CD4-positive, alpha-beta memory T cell (primary cell): Measurements from ENCODE around the gene WASF1. TPM values are rescaled to one million over a fixed set of nuclear protein-coding genes. Genes with fewer than 3 reads are reported as not detected.
A peak's percentile ranks its signal among the peaks of the same experiment; 100 is the strongest.

Experiments
- CTCF ChIA-PET: fragments of 350-600 bp; sonication (Branson Sonifier 250); formaldehyde crosslinking; loops from one replicate; lab custom pipeline; 2021; ENCODE audit warnings: inconsistent platforms; ENCODE audit not compliant: partially characterized antibody; lab: Charles Lee
- POLR2A ChIA-PET: fragments of 350-600 bp; sonication (Branson Sonifier 250); formaldehyde crosslinking; loops from one replicate; lab custom pipeline; 2021; ENCODE audit not compliant: partially characterized antibody; lab: Charles Lee
- DNase-seq, 5 donors: peaks; one replicate each; pipeline versions ENCODE4 v3.0.0 to v3.0.0-alpha.2; 2020 to 2022; ENCODE audit warnings: mixed read lengths in 1 of 5
- H3K27ac ChIP-seq: one replicate; pipeline ENCODE4 v1.7.0; 2013; ENCODE audit warnings: low read depth, low read length
- H3K27me3 ChIP-seq: 2 replicates; pipeline ENCODE4 v1.7.0; 2013; ENCODE audit warnings: mild to moderate bottlenecking, low read length, moderate library complexity; ENCODE audit not compliant: insufficient read depth
- H3K36me3 ChIP-seq: 2 replicates; pipeline ENCODE4 v1.7.0; 2013; ENCODE audit warnings: mild to moderate bottlenecking, low read length, moderate library complexity; ENCODE audit not compliant: insufficient read depth
- H3K4me1 ChIP-seq: 2 replicates; pipeline ENCODE4 v1.7.0; 2013; ENCODE audit warnings: mild to moderate bottlenecking, low read length, moderate library complexity; ENCODE audit not compliant: insufficient read depth
- H3K4me3 ChIP-seq, 2 donors: one replicate each; pipeline ENCODE4 v1.7.0; 2013; ENCODE audit warnings: low read length in 2 of 2, mild to moderate bottlenecking in 1 of 2
- H3K9me3 ChIP-seq, 2 donors: one replicate each; pipeline ENCODE4 v1.7.0; 2013; ENCODE audit warnings: low read length in 2 of 2, control low read depth in 1 of 2; ENCODE audit not compliant: control insufficient read depth in 1 of 2
- H3K27ac Mint-ChIP-seq, 7 donors: one replicate each; pipeline ENCODE4 v1.8.0; 2020 to 2021; ENCODE audit warnings: mixed read lengths in 7 of 7, mild to moderate bottlenecking in 6 of 7, inconsistent platforms in 3 of 7, moderate library complexity in 3 of 7
- H3K27me3 Mint-ChIP-seq, 2 donors: one replicate each; pipeline ENCODE4 v1.8.0; 2020 to 2021; ENCODE audit warnings: mixed read lengths in 2 of 2
- H3K36me3 Mint-ChIP-seq, 2 donors: one replicate each; pipeline ENCODE4 v1.8.0; 2020 to 2021; ENCODE audit warnings: mixed read lengths in 2 of 2, inconsistent platforms in 1 of 2, mild to moderate bottlenecking in 1 of 2
- H3K4me1 Mint-ChIP-seq, 4 donors: one replicate each; pipeline ENCODE4 v1.8.0; 2020 to 2021; ENCODE audit warnings: mixed read lengths in 4 of 4, mild to moderate bottlenecking in 1 of 4
- H3K4me3 Mint-ChIP-seq, 8 donors: one replicate each; pipeline ENCODE4 v1.8.0; 2020 to 2021; ENCODE audit warnings: mixed read lengths in 8 of 8, mild to moderate bottlenecking in 7 of 8, moderate library complexity in 6 of 8, inconsistent platforms in 3 of 8
- H3K9me3 Mint-ChIP-seq, 8 donors: one replicate each; pipeline ENCODE4 v1.8.0; 2020 to 2021; ENCODE audit warnings: mixed read lengths in 8 of 8, mild to moderate bottlenecking in 5 of 8, inconsistent platforms in 3 of 8, moderate library complexity in 1 of 8
- intact Hi-C: fragments of 100-400 bp; cut with micrococcal nuclease; formaldehyde crosslinking; loops from one replicate; pipeline ENCODE4 v1.15.1; 2023
- polyA plus RNA-seq, 2 donors: library from polyadenylated mRNA; unstranded; fragments of 300-500 nt; fragmentation: Illumina TruSeq; gene quantifications; one replicate each; pipeline ENCODE4 v1.2.3, GENCODE V29; 2021
- total RNA-seq, 2 experiments: library from RNA; stranded (reverse); gene quantifications; one replicate each; pipeline ENCODE4 v1.2.3, GENCODE V29; 2021

WASF1 gene
- total and polyA plus RNA-seq, 4 experiments from 2014 or later: 0.09 to 0.70 (median 0.26) TPM

DNA sequence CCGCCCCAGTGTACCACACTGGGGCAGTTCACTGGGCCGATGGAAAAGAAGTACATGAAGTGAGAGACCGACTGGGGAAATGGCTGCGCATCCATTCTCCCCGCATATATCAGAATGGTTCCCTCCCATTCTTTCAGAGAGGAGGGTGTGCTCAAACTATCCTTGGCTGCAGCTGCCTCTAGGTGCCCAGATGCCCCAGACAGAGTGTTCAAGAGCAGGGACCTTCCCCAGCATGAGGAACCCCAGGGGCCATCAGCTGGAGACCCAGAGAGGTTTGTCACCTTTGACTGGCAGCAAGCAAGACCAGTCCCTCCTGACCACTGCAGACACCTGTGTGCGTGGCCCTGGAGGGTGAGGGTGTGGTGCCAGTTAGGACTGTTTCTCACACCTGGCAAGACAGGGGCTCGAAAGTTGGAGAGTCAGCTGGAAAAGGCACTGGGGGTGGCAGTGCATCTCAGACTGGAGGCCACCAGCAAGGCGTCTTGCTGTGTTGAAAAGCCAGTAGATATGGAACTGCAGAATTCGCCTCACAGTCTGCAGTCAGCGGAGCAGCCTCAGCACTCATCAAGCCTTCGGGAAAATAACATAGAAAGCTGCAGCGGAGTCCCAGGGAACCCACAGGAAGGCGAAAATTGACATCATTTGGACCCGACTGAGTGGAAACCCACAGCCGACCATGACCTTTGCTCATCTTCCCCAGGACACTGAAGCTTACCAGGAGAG lies 124.6 kb downstream of the WASF1 start:
- intact Hi-C loops: no loop called here
- Histone ChIP-seq H3K36me3 (no peaks in the 10 kb centered on the region), H3K4me3 (no peak overlapping the region), H3K9me3 (no peaks in the 10 kb centered on the region), H3K27me3 (no peaks in the 10 kb centered on the region), H3K4me1 (no peaks in the 10 kb centered on the region), H3K27ac (no peak overlapping the region)
- Mint-ChIP-seq H3K27me3 (peaks cover 7 to 16% of the 10 kb centered on the region in 2 donors), H3K9me3 (no peaks in the 10 kb centered on the region), H3K27ac (no peak overlapping the region), H3K4me3 (no peak overlapping the region), H3K4me1 (peaks cover 0 to 2% (median 0%) of the 10 kb centered on the region in 4 donors), H3K36me3 (no peaks in the 10 kb centered on the region)
- ChIA-PET CTCF (interaction anchor here (2.8 kb wide), 1 partner anchor 15 kb away, joined by 22 read pairs; no protein-coding TSS in a partner anchor), POLR2A (no interaction called here)
- DNase-seq: no peak

DNA sequence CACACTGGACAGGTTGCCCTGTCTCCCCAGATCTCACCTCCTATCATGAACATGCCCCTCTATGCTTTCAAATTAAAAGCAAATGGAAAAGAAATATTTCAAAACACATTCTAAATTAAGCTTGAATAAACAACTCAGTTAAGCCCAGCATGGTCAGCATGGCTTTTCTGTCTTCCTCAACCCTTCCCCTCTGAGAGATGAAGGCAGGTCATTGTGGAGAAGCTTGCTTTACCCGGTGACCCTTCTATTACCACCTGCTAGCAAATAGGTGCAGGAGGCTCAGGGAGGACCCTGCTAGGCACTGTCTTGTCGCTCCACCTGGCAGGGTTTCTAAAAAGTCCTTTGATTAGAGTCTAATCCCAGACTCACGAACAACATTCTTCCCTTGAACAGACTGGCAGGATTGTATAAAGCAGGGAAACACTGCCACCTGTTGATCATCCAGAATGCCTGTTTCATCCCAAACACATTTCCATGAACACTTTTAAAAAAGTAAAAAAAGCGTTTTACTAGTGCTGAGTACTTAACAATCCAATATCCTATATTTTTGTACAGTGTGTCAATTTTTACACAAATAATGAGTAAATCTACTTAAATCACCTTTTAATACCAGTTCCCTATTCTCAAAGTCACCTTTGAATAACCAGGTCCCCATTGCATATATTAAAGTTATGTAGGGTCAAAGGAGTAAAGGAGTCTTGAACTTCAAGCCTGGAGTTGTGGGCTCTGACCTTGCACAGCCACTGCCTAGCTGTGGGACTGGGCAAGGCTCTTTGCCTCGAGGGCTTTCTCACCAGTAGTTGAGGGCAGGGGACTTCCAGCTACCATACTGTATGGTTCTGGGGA lies 125.9 kb downstream of the WASF1 start:
- Mint-ChIP-seq H3K4me1 (peaks cover 0 to 2% (median 0%) of the 10 kb centered on the region in 4 donors), H3K27ac (no peak overlapping the region), H3K4me3 (no peak overlapping the region), H3K36me3 (no peaks in the 10 kb centered on the region), H3K27me3 (peaks cover 5 to 13% of the 10 kb centered on the region in 2 donors), H3K9me3 (no peaks in the 10 kb centered on the region)
- ChIA-PET POLR2A (interaction anchor here (1.2 kb wide), 1 partner anchor 14 kb away, joined by 4 read pairs; no protein-coding TSS in a partner anchor), CTCF (interaction anchor here (0.7 to 2.8 kb wide), 5 partner anchors 14 to 866 kb away, joined by 3 to 22 read pairs (median 5); no protein-coding TSS in a partner anchor)
- Histone ChIP-seq H3K4me1 (no peaks in the 10 kb centered on the region), H3K36me3 (no peaks in the 10 kb centered on the region), H3K4me3 (no peak overlapping the region), H3K9me3 (no peaks in the 10 kb centered on the region), H3K27ac (no peak overlapping the region), H3K27me3 (no peaks in the 10 kb centered on the region)
- peak in 4 of 5 donors; percentile 5 to 17 (median 8) for DNase-seq
- intact Hi-C loops: loop anchor here (1.0 kb wide), 1 partner anchor 348 kb away; no protein-coding TSS in a partner anchor

DNA sequence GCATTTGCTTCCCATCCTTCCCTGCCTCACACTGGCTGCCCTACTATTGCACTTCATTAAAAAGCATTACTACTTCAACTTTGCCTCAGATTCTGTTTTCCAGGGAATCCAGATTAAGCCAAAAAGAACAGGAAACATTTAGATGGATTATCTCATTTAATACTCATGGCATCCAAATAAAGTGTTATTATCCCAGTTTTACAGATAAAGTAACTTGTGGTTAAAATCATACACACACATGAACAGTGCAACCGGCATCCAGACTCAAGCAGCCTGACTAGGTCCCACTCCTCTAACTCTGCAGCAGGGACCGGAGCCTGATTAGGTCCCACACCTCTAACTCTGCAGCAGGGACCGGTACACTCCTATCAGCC lies 129.0 kb downstream of the WASF1 start:
- DNase-seq: no peak
- Histone ChIP-seq H3K27me3 (no peaks in the 10 kb centered on the region), H3K9me3 (no peaks in the 10 kb centered on the region), H3K27ac (no peak overlapping the region), H3K4me3 (no peak overlapping the region), H3K4me1 (no peaks in the 10 kb centered on the region), H3K36me3 (no peaks in the 10 kb centered on the region)
- H3K4me1 Mint-ChIP-seq: peaks cover 0 to 2% (median 0%) of the 10 kb centered on the region in 4 donors
- ChIA-PET CTCF (interaction anchor here (3.2 kb wide), 1 partner anchor 11 kb away, joined by 40 read pairs; no protein-coding TSS in a partner anchor), POLR2A (no interaction called here)
- H3K9me3 Mint-ChIP-seq: no peaks in the 10 kb centered on the region
- H3K27me3 Mint-ChIP-seq: peaks cover 6 to 13% of the 10 kb centered on the region in 2 donors
- H3K27ac Mint-ChIP-seq: no peak overlapping the region
- intact Hi-C loops: no loop called here
- H3K36me3 Mint-ChIP-seq: no peaks in the 10 kb centered on the region
- H3K4me3 Mint-ChIP-seq: no peak overlapping the region

Other genes with a start within 250 kb of the WASF1 start
- gene GPR6, start 201.4 kb downstream of the WASF1 start, total RNA-seq: not detected
- not detected for gene GPR6, start 201.4 kb downstream of the WASF1 start, polyA plus RNA-seq
- 10 to 100 TPM; 34.4 to 38.0 TPM for gene CDC40, start 757 bp upstream of the WASF1 start, total RNA-seq
- gene CDC40, start 757 bp upstream of the WASF1 start, polyA plus RNA-seq: 10 to 100 TPM; 20.4 to 37.4 TPM
- under 1 TPM; 0.29 to 0.39 TPM for gene METTL24, start 178.7 kb upstream of the WASF1 start, total RNA-seq
- gene METTL24, start 178.7 kb upstream of the WASF1 start, polyA plus RNA-seq: under 1 TPM in 1 of 2 donors, not detected in 1; 0.69 TPM
- gene DDO, start 235.9 kb upstream of the WASF1 start, total RNA-seq: not detected
- gene DDO, start 235.9 kb upstream of the WASF1 start, polyA plus RNA-seq: not detected